Kidney epithelial cell (primary cell): ENCODE results near the gene KRT38. TPM values are rescaled to one million over a fixed set of nuclear protein-coding genes. Genes with fewer than 3 reads are reported as not detected.

Experiments
- DNase-seq: peaks from one replicate; pipeline ENCODE4 v3.0.0-alpha.2; 2010; ENCODE audit warnings: low read depth
- H3K27me3 ChIP-seq: 2 replicates; pipeline ENCODE4 v1.6.0; 2011; ENCODE audit warnings: low read length; ENCODE audit not compliant: control insufficient read depth, insufficient read depth
- H3K36me3 ChIP-seq: 2 replicates; pipeline ENCODE4 v1.5.1; 2011; ENCODE audit warnings: low read length; ENCODE audit not compliant: control insufficient read depth, insufficient read depth
- H3K4me3 ChIP-seq: 2 replicates; pipeline ENCODE4 v1.5.1; 2011; ENCODE audit warnings: low read depth, mild to moderate bottlenecking, control low read depth, low read length
- CTCF ChIP-seq: IDR thresholded peaks from 2 replicates; pipeline ENCODE4 v1.5.1; 2011; ENCODE audit warnings: mild to moderate bottlenecking, moderate library complexity, low read length, control low read depth, inconsistent platforms; ENCODE audit not compliant: insufficient read depth, poor library complexity, severe bottlenecking
- total RNA-seq: library from RNA; depleted of rRNA; stranded (reverse); fragments of >200 nt; gene quantifications from 2 replicates; pipeline ENCODE4 v1.2.3, GENCODE V29; 2015

The KRT38 gene
- total RNA-seq, result not detected in 2 replicates

GRCh38 chr17:41440531-41441033, at the start of gene KRT38:
Gene KRT38, minus strand, starts transcription at chr17:41440983. Its CDS starts 62 bp downstream, at chr17:41440921.
- no peak within 1 kb of the TSS for H3K4me3 ChIP-seq
- no peaks in the 10 kb centered on the region for H3K27me3 ChIP-seq
- no peak for DNase-seq
- H3K36me3 ChIP-seq, result no peaks in the 10 kb centered on the region
- no peak for TF ChIP-seq CTCF

GRCh38 chr17:41489531-41489930, 48.7 kb upstream of the KRT38 start, which contains the start of gene KRT36:
Gene KRT36, minus strand, starts transcription at chr17:41489910. Its CDS starts 46 bp downstream, at chr17:41489864.
- H3K4me3 ChIP-seq, result no peak within 1 kb of the TSS

GRCh38 chr17:41486809-41487530, 46.2 kb upstream of the KRT38 start:
- Histone ChIP-seq H3K27me3 (no peaks in the 10 kb centered on the region), H3K36me3 (no peaks in the 10 kb centered on the region), H3K4me3 (no peak overlapping the region)
- no peak for DNase-seq
- peak; percentile 37 for TF ChIP-seq CTCF

More at GRCh38 chr17:41489531-41489930, 48.7 kb upstream of the KRT38 start, which contains the start of gene KRT36:
- DNase-seq, result no peak
- no peak for TF ChIP-seq CTCF
- Histone ChIP-seq H3K36me3 (no peaks in the 10 kb centered on the region), H3K27me3 (no peaks in the 10 kb centered on the region)

- Histone ChIP-seq H3K36me3 (no peaks in the 10 kb centered on the region), H3K27me3 (no peaks in the 10 kb centered on the region), H3K4me3 (no peak overlapping the region)
- DNase-seq, result no peak
- TF ChIP-seq CTCF, result no peak
Measured at GRCh38 chr17:41486316-41486715, 45.5 kb upstream of the KRT38 start.

- no peak for DNase-seq
- no peak for TF ChIP-seq CTCF
- no peak overlapping the region for H3K4me3 ChIP-seq
- H3K36me3 ChIP-seq, result no peaks in the 10 kb centered on the region
- H3K27me3 ChIP-seq, result no peaks in the 10 kb centered on the region
Measured at GRCh38 chr17:41484920-41485904, 44.4 kb upstream of the KRT38 start.
